Renal cortex interstitium (tissue), 11 donors: ENCODE measurements around the gene URGCP. TPM values are rescaled to one million over a fixed set of nuclear protein-coding genes. Genes with fewer than 3 reads are reported as not detected.
"Not testable (repeated sequence)": the region's sequence is repeated elsewhere in the genome, so short reads cannot be mapped to it uniquely, and the experiment has no call there.

Experiments used
- DNase-seq, 11 donors: peaks; one replicate each; pipeline ENCODE4 v3.0.0-alpha.2; 2013; ENCODE audit warnings: low read depth in 9 of 11, low spot score in 4 of 11; ENCODE audit errors: extremely low read depth in 1 of 11
- polyA plus RNA-seq, 3 donors: library from polyadenylated mRNA; unstranded; fragments of 120-200 nt; gene quantifications; one replicate each; pipeline ENCODE4 v1.2.1, GENCODE V29; 2013; ENCODE audit not compliant: insufficient read length in 3 of 3

URGCP gene
- polyA plus RNA-seq, 3 donors = 31.1 to 38.6 (median 34.2) TPM

DNA sequence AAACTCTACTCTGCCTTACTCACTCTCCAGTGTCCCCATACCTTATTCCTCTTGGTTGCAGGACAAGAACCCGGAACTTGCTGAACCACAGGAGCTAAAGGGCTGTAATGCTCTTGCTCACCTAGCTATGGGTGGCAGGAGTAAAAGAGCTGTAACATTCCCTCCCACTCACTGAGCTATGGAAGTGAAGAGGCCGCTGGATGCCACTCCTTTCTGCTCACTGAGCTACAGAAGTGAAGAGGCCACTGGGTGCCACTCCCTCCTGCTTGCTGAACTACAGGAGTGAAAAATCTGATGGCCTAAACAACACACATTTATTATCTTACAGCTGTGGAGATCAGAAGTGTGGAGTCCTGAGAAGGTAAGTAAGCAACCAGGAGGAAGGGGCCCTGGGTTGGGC lies 54.6 kb downstream of the URGCP start:
- no peak for DNase-seq

DNA sequence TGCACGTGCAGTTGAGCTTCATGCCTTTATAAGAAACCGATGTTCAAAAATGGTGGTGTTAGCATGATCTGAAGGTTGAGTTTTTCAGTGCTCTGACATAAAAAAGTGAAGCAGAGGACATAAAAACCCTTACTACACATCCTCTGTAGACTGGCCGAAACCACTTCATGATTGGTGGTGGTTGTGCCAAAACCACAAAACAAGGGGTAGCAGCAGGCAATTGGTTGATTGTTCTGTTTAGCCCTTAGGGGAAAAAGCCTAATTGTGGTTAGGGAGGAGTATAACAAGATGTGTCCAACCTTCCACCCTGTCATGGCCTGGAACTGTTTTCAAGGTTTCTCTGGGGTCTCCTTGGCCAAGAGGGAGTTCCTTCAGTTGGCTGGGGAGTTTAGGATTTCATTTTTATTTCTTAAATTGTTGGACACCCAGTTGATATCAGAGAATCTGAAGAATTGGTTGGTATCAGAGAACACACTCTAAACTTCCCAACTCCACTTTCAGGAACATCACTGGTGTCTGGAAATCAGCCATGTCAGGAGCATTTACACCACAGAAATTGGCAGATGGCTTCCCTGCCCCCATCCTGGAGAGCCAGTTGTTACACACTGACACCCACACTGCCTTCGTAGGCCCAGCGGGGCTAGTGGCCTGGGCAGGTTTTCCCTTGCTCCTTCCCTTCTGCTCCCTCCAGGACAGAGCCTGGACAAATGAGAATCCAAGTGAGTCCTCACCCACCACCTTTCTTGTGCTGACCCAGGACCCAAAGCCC lies 55.9 kb downstream of the URGCP start:
- no peak for DNase-seq

DNA sequence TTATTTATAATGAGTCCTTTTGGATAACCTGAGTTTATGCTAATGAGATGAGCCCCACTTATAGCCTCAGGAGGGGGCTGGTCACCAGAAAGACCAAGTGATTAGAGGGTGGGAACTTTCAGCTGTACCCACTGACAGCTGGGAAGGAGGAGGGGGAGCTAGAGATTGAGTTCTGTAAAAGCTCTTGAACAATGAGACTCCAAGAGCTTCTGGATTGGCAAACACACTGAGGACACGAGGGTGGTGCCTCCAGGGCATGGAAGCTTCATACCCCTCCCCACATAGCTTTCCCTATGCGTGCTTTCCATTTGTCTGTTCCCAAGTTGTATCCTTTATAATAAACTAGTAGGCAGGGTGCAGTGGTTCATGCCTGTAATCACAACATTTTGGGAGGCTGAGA lies 57.3 kb downstream of the URGCP start:
- DNase-seq = no peak

DNA sequence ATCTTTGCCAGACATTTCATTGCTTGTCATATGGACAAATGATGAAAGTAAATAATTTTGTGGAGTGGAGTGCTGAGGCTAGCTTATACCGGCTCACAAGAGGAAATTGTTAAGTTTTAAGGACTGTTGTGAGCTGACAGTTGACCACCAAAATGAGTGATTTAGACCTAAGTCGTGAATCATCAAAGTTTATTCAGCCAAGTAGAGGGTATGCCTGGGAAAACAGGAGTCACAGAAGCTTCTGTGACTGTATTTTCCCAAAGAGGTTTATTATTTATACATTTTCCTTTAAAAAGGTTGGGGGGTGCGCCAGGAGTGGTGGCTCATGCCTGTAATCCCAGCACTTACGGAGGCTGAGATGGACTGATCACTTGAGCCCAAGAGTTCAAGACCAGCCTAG lies 58.9 kb downstream of the URGCP start:
- DNase-seq = no peak

DNA sequence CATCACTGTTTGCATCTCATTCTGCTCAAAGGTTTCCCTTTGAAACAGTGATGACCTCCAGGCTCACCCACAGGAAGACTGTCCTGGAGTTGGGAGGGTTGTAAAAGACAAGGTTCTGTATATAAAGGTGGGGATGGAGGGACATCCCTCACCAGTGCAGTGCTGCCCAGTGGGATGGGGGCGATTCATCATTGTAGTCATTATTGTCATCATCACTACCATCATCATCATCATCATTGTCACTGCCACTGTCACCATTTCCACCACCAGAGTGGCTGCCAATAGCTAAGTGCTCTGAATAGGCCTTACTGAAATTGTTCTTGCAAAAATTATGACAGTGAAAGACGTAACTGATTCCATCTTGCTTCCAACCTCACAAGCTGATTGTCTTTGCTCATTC lies 61.7 kb downstream of the URGCP start:
- no peak for DNase-seq

DNA sequence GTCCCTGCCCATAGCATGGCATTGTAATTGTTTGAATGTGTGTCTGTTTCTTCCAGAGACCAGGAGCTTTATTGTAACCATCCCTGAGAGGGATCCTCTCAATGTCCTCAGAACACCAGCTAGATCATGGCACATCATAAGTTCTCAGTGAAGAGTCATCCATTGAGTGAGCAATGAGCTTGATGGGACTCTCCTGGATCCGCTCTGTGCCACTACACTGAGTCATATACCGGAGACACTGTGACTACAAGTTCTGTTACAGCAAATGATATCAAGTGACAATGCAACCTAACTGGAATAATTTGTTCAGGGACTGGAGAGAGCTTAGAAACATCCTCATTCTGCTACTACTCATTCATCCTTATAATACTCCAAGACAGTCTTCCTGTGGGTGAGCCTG lies 62.1 kb downstream of the URGCP start:
- no peak for DNase-seq

DNA sequence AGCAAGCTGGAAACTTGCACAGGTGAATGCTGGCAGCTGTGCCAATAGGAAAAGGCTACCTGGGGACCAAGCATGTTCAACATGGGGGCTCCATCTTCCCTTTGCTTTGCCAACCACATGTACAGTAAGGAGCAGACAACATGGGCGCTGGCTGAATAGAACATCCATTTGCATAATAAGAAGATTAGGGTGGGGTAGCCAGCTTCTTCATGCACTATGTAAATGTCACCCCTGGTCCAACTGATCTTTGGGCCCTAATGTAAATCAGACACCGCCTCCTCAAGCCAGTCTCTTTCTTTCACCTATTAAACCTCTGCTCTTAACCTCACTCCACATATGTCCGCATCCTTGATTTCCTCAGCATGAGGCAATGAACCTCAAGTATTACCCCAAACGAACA lies 63.1 kb downstream of the URGCP start:
- DNase-seq = no peak

DNA sequence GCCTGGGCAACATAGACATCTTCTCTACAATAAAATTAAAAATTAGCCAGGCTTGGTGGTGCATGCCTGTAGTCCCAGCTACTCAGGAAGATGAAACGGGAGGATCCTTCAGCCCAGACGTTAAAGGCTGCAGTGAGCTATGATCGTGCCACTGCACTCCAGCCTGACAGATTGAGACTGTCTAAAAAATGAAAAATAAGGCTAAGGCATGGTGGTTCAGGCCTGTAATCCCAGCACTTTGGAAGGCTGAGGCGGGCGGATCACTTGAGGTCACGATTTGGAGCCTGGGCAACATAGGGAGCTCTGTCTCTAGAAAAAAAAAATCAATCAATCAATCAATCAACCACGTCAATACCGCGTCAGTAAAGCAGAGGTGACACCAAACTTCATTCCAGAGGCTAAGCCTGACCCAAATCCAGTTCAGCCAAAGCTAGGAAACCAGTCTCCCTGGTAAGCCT lies 68.2 kb downstream of the URGCP start:
- no peak for DNase-seq

DNA sequence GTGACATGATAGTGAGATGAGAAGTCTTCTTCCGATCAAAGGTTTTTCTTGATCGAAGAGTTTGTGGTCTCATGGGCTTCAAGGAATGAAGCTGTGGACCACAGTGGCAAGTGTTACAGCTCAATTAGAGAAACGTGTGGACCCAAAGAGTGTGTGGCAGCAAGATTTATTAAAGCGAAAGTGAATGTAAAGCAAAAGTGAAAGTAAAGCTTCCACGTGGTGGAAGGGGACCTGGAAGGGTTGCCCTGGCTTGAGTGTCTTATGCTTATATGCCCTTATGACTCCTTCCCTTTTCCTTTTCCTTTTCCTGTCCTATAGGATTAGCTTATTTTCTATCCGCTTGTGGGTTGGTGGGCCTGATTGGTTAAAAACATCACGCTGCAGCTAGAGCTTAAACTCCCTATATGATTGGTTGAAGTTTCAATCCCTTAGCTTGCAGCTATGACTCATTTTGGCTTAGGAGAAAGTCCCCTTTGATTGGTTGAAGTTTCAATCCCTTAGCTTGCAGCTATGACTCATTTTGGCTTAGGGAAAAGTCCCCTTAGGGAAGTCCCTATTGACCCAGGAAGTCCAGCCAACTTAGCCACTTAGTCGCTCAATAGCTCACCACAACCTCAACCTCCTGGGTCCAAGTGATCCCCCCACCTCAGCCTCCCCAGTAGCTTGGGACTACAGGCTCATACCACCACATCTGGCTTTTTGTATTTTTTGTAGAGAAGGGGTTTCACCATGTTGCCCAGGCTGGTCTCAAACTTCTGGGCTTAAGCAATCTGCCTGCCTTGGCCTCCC lies 71.7 kb downstream of the URGCP start:
- DNase-seq = no peak

DNA sequence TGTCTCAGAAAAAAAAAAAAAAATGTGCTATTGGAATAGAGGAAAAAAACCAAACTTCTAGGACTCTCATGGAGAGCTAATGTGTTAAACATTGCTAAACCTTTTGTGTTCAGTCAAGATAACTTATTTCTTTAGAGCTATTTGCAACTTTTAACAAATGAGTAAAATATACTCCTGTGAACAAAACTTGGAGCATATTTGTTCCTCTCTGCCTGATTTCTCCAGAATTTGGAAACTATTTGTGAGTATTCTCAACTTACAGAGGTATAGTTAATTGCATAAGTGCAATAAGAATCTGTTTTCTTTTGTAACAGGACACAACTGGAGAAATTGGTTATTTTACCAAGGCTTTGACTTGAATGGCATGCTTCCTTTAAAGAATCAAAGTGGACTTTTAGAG lies 75.5 kb downstream of the URGCP start:
- not testable (repeated sequence) for DNase-seq

Other genes with a start within 250 kb of the URGCP start
- 10 to 100 TPM; 70.9 to 78.0 (median 72.4) TPM for gene COA1, start 177.1 kb downstream of the URGCP start, polyA plus RNA-seq
- 10 to 100 TPM; 54.2 to 56.5 (median 55.1) TPM for gene BLVRA, start 147.9 kb downstream of the URGCP start, polyA plus RNA-seq
- 10 to 100 TPM; 65.3 to 88.8 (median 87.6) TPM for gene MRPS24, start 37.1 kb downstream of the URGCP start, polyA plus RNA-seq
- 10 to 100 TPM; 19.8 to 20.7 (median 20.6) TPM for gene UBE2D4, start 19.8 kb upstream of the URGCP start, polyA plus RNA-seq
- gene SPDYE1, start 91.3 kb upstream of the URGCP start, polyA plus RNA-seq = 1 to 10 TPM in 1 of 3 donors, under 1 TPM in 2; 0.40 to 1.7 (median 0.80) TPM
- gene DBNL, start 138.1 kb upstream of the URGCP start, polyA plus RNA-seq = 10 to 100 TPM; 58.4 to 77.5 (median 75.2) TPM
- 1 to 10 TPM in 2 of 3 donors, under 1 TPM in 1; 0.86 to 1.8 (median 1.7) TPM for gene PGAM2, start 159.0 kb upstream of the URGCP start, polyA plus RNA-seq
- 10 to 100 TPM; 19.7 to 36.0 (median 21.2) TPM for gene POLM, start 175.9 kb upstream of the URGCP start, polyA plus RNA-seq
- gene AEBP1, start 197.7 kb upstream of the URGCP start, polyA plus RNA-seq = 10 to 100 TPM; 64.9 to 81.7 (median 79.6) TPM
- 100 to 1,000 TPM; 107 to 137 (median 110) TPM for gene POLD2, start 217.0 kb upstream of the URGCP start, polyA plus RNA-seq
- under 1 TPM; 0.59 to 0.77 (median 0.62) TPM for gene MYL7, start 234.7 kb upstream of the URGCP start, polyA plus RNA-seq